Skin epidermis (tissue), 12 donors: ENCODE results near the gene NELFB.

Experiments used
- H3K27ac ChIP-seq, 21 experiments: fragments of 200-600 bp; sonication (generic) in 11 of 21; one replicate each; pipeline ENCODE4 v1.5.0; 2020; ENCODE audit warnings: mild to moderate bottlenecking in 3 of 21, inconsistent platforms in 2 of 21, moderate library complexity in 2 of 21
- H3K4me3 ChIP-seq, 7 experiments: fragments of 200-600 bp; sonication (generic) in 2 of 7; one replicate each; pipeline ENCODE4 v1.5.0; 2020; ENCODE audit warnings: inconsistent platforms in 2 of 7, mild to moderate bottlenecking in 2 of 7, moderate library complexity in 1 of 7

The NELFB gene

DNA sequence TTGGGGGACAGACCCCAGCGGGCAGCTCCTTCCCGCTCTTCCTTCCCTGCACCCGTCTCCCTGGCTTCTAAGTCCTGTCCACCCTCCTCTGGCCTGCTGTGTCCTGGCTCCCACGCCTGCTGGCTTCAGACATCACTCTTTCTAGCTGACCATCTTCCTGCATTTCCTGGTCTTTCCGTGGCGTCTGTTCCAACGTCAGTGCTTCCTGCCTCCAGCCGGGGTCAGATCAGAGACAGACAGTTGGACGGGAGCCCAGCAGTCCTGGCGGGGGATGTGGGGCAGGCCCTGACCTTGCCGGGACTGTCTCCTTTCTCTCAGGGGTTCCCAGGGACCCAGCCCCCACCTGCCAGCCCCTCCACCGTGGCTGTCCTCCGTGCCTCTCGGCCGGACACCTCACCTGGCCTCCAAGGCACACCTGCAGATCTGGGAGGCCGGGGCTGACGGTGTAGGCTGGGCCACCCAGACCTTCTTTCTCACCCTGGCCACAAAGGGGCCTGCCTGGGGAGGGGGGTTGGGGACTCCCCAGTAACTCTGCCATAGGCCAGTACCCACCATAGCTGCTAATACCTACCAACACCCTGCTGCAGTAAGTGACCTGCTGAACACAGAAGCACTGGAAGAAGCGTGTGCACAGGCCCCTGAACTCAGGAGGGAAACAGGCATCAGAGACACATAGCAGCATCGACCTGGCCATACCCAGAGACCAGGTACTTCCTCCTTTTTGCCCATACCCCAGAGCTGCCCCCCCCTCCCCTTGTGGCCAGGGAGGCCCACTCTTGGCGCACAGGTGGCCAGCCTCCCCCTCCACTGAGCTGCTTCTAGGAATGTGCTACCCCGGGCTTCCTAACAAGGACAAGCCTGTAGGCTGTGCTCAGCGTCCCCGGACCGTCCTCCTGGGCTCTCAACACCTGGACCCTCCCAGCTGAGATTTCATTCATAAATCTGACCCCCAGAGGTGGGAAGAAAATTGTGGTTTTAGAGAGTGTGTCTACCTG, 41.8 kb downstream of the NELFB start:
- H3K4me3 ChIP-seq: peak overlapping the region in 2 of 7 experiments; percentile 7 to 30
- peak overlapping the region in 14 of 21 experiments; percentile 2 to 80 (median 52) for H3K27ac ChIP-seq

DNA sequence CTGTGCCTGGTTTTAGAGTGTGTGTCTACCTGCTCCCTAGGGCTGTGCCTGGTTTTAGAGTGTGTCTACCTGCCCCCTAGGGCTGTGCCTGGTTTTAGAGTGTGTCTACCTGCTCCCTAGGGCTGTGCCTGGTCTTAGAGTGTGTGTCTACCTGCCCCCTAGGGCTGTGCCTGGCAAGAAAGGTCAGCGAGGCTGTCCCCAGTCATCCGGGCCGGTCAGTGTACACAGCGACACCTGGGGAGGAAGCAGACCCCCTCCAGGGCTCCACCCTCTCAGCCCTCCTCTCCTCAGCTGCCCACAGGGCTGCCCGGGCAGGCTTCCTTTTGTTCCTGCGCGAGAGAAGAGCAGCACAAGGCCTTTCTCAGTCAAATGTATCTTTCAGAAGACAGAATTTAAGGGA, 42.8 kb downstream of the NELFB start:
- Histone ChIP-seq H3K4me3 (no peak overlapping the region), H3K27ac (peak overlapping the region in 9 of 21 experiments; percentile 12 to 80 (median 51))

DNA sequence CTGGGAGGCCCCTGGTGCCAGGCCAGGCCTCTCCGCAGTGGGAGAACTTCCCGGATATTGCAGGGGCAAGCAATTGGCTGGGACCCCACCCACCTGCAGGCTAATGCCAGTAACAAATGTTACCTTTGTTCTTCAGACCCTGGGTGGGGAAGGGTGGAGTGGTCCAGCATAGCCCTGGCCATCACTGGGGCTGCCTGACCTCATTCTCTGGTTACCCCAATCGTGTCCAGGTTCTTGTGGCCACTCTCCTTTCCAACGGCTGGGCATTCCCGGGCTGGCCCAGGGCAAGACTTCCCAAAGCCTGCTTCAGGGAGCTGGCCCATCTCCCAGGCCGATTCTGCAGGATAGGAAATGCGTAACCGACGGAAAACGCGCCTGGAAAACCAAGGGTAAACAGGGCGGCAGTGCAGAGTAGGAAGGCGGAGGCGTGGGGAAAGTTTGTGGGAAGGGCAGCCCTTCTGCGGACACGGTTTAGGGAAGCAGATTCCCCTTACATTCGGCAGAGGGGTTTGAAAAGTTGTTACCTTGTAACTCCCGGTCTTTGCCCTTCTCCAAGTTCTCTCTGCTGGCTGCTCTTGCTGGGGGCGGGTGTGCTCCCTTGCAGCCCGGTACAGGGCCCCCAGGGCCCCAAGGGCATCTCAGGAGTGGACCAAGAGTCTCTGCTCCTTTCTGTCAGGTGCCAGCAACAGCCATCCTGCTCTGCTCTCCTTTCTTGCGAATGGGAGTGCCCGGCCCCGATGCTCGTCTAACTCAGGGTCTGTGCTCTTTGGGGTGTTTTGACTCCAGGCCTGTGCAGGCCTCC, 43.5 kb downstream of the NELFB start:
- peak overlapping the region in 6 of 7 experiments; percentile 9 to 60 (median 50) for H3K4me3 ChIP-seq

DNA sequence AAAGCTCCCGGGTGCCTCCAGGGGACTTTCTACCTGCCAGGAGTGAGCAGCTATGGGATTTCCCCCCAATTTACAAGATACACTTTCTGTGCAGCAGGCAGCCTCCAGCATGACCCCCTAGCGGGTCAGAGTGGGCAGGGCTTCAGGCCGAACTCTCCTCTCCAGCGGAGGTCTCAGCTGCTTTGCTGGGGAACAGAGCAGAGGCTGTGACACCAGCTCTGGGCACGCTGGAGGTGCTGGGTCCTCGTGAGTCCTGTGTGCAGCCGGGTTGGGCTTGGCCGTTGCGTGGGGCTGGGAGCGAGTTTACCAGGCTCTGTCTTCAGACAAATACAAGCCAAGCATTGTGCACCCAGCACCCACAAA, 44.1 kb downstream of the NELFB start:
- H3K27ac ChIP-seq: peak overlapping the region in 6 of 21 experiments; percentile 10 to 59 (median 36)
- peak overlapping the region in 6 of 7 experiments; percentile 9 to 60 (median 50) for H3K4me3 ChIP-seq

More for the DNA sequence above, 43.5 kb downstream of the NELFB start:
- peak overlapping the region in 10 of 21 experiments; percentile 10 to 80 (median 46) for H3K27ac ChIP-seq

DNA sequence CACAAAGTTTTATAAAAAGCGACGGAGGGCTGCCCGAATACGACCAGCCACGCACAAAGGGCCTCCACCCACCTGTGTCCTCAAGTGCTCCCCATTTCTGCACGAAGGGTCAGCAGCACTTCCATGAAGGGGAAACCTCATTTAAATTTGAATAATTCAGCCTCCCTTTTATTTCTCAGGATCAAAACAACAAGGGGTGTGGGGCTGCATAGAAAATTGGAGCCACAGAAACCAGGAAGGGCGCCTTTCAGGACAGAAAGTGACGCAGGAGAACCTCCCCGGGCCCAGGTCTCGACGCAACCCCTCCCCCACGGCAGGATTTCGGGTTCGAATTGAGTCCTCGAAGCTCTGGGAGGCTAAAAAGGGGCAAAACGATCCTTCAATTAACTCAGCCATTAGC, 44.8 kb downstream of the NELFB start:
- peak overlapping the region in 5 of 21 experiments; percentile 26 to 81 (median 59) for H3K27ac ChIP-seq
- H3K4me3 ChIP-seq: peak overlapping the region; percentile 41 to 60 (median 53)

DNA sequence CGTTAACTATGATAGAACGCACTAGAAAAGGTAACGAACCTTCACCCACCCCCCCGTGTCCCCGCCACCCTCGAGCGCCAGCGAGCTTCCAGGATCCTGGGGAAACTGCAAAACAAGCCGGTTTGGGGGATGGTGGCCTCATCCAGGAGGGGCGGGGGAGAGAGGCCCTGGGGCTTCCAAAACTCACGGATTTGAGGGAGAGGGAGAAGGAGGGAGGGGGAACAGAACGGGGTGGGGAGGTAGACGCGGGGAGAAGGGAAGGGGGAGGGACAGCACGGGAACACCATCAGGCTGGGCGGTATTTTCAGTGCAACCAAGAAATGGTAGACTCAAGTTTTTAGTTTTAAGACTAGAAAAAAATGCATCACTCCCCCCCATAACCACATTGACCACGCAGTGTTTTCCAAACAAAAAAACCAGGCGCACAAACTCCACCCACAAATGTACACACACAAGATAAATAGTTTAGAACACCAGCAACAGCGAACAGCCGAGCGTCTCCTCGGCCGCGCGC, 45.5 kb downstream of the NELFB start:
- H3K4me3 ChIP-seq: peak overlapping the region; percentile 41 to 60 (median 53)
- peak overlapping the region in 13 of 21 experiments; percentile 4 to 81 (median 59) for H3K27ac ChIP-seq

DNA sequence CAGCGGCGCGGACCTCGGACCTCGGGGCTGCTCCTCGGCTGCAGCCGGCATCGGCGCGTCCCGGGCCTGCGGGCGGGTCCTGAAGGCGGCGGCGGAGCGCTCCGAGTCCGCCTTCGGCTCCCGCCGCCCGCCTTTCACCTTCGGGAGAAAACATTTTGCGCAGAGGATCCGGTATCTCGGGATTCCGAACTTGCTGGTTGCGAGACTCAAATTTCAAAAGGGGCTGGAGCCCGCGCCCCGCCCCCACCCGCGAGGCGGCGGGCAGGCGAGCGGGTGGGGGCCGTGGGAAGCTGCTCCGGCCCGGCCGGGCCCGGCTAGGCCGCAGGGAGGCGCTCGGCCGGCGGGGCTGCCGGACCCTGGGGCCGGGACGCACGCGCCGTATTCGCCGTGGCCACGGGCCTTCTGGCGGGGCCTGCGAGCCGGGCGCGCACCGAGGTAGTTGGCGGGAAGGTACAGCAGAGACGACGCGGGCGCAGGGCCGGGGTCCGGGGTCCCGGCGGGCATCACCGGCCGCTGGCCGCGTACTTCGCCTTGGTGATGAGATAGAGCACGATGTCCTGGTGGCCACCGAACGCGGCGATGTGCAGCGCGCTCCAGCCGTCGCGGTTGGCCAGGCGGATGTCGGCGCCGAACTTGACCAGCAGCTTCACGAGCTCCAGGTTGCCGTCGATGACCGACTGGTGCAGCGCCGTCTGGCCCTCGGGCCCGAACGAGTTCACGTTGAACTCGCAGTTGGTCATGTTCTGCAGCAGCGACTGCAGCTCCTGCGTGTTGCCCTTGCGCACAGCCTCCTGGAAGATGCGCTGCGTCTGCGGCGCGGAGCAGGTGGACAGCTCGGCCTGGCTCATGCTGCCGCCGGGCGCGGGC, 46.2 kb downstream of the NELFB start:
- Histone ChIP-seq H3K27ac (peak overlapping the region in 17 of 21 experiments; percentile 6 to 81 (median 59)), H3K4me3 (peak overlapping the region; percentile 41 to 60 (median 53))

DNA sequence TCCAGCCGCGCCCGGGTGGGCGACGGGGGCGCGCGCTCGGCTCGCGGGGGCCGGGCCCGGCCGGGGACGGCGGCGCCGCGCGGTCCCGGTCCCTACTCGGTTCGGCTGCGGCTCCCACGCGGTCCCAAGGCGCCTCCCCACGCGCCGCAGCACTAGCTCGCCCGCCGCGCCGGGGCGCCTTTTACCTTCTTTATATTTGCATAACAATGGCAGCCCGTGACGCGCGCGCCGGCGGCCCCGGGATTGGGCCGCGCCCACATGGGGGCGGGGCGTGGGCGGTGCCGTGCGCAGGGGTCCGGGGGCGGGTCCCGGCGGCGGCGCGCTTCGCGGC, 47.0 kb downstream of the NELFB start, which contains the start of gene NRARP:
NRARP (minus strand) TSS at position 154 of the 331 bp plus-strand sequence. CDS start 343 bp downstream, outside the sequence.
- peak within 1 kb of the TSS; percentile 41 to 60 (median 53) for H3K4me3 ChIP-seq
- H3K27ac ChIP-seq: peak within 1 kb of the TSS; percentile 57 to 93 (median 86)

DNA sequence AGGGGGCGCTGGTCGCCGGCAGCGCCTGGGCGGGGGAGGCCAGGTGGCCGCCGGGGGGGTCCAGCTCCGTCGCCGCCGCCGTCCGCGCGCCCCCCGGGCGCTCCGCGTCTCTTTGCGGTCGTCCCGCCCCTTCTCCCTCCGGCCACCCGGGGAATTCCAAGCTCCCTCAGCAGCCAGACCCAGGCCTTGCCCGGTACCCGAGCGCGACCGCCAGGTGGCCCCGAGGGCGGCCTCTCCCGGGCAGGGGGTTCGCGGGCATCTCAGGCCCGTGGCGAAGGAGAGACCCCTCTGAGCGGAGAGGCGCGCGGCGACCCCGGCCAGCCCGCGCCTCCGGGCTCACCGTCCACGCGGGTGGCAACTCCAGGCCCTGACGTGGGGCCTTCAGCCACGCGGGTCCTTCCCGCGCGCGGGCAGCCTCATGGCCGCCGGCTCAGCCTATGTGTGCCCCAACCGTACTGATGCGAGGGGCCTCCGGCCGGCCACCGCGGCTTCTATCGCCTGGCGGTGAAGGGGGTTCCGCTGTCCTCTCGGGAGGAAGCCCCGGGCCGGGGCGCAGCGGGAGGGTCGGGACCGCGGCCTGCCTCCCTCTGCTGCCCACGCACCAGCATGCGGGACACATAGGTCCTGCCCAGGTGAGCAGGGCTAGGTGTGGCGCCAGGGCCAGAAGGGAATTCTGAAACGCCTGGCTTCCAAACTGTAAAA, 47.5 kb downstream of the NELFB start:
- H3K4me3 ChIP-seq: peak overlapping the region; percentile 36 to 52 (median 44)
- H3K27ac ChIP-seq: peak overlapping the region; percentile 57 to 93 (median 86)

DNA sequence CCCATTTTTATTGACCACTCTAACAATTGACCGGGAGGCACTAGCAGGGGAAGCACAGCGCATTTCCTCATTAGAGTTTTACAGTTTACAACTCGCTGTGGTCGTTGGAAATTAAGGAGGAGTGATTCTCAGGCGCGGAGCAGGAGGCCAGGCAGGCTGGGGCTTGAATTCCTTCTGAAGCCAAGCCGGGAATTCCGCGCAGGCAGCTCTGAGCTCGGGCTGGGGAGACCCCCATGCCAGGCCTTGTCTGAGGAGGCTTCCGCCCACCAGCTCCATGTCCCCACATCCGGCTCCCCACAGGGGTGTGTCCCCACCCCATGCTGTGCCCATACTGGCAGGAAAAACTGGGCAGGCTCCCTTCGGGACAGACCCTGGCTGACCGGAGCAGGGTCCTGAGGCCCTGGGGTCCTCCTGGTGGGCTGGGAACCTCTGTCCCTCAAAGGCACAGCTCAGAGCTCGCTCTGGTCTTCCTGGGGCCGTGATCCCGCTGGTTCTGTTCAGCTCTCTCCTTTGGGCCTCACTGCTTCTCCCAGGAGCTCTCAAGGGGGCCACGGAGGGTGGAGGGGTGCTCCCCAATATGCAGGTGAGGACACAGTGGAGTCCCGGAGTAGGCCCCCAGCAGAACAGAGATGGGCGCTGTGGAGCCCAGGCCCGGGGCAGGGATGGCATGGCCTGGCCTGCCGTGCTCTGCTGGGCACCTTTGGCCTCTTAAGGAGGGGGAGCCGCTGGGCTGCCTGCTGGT, 48.2 kb downstream of the NELFB start:
- Histone ChIP-seq H3K27ac (peak overlapping the region in 20 of 21 experiments; percentile 57 to 93 (median 86)), H3K4me3 (peak overlapping the region in 6 of 7 experiments; percentile 36 to 52 (median 42))

DNA sequence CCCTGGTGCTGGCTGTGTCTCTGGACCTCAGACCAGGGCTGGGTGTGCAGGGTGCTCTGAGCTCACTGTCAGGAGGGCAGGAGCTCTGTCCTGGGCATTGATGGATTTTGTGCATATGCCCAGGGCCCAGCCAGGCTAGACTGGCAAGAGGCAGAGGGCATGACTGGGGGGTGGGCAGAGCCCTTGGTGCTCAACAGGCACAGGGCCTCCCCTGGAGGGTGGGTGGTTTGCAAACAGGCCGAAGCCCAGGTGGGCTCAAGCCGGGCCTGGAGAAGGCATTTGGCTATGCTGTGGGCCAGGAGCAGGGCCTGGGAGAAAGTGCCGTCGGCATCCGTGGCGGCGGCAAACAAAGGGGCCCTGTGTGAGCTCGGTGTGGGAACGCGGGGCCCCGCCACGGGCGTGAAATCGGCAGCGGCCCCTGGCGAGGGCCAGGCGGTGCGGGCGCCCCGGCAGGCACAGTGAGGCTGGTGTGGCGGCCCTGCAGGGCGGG, 48.8 kb downstream of the NELFB start:
- no peak overlapping the region for H3K4me3 ChIP-seq

DNA sequence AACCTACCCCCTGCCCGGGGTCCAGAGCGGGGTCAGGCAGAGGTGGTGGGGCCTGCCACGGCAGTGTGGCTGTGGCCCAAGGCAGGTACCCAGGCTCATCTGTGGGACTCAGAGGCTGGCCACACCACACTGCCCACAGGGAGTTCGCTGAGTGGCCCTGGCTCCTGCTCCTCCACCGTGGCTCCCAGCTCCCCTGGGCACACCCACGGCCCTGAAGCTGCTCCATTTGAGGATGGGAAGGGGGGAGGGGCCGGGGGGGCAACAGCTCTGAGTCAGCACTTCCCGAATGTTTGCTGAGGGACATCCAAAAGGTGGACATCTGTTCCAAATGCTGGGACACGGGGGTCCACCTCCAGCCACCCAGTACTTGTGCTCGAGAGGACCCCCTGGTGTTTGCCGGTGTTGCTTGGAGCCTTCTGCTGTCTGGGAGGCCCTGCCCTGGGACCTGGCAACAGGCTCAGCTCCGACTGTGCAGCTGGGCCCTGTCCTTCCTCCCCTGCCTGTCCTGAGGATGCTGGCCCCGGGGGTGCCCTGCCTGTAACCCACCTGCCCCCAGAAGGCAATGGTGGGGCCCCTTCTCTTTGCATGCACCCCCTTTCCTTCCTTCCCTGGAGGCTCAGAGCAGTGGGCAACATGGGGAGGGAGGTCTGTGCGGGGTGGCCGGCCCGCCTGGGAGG, 49.4 kb downstream of the NELFB start:
- peak overlapping the region in 1 of 7 experiments; percentile 18 for H3K4me3 ChIP-seq
- peak overlapping the region in 20 of 21 experiments; percentile 2 to 93 (median 84) for H3K27ac ChIP-seq

More for the DNA sequence above, 48.8 kb downstream of the NELFB start:
- H3K27ac ChIP-seq: peak overlapping the region in 18 of 21 experiments; percentile 57 to 93 (median 87)

DNA sequence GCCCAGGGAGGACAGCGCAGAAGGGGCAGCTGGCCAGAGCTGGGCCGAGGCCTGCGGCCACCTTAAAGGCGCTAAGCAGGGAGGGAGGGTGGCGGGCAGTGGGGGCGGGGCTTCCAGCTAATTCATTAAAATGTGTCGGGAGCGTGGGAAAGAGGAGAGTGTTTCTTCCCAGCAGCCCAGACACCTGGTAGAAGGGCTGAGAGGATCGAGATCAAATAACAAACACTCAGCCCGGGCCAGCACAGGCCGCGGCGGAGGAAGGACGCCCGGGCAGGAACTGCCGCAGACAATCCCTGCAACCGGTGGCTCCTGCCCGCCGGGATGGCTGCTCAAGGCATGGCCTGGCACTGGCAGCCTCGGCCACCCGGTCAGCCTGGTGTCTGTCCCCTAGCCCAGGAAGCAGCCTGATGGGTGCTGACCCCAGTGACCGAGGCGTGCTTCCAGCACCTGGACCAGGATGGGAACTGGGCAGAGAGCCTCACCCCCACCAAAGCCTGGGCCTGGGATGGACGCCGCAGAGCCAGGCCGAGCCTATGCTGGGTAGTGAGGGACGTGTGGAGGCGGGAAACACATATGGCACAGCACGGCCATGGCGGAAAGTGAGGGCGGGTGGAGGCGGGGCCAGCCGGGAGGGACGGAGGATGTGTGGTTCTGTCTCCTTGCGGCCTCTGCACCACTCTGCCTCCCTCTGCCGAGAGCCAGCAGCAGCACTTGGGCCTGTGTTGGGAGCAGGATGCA, 50.1 kb downstream of the NELFB start:
- Histone ChIP-seq H3K4me3 (peak overlapping the region in 4 of 7 experiments; percentile 2 to 18 (median 11)), H3K27ac (peak overlapping the region; percentile 19 to 93 (median 79))

DNA sequence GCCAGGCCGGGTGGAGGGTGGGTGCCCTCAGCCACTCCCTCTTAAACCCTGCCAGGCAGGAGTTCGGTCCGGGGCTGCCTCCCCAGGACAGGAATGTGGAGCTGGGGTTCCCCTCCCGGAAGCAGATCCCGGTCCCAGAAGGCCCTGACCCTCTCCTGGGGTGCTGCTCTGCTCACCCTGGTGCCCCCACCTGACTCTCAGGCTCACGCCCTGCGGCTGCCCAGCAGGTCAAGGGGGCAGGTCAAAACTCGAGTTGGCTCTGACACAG, 50.6 kb downstream of the NELFB start:
- Histone ChIP-seq H3K27ac (peak overlapping the region; percentile 19 to 93 (median 79)), H3K4me3 (peak overlapping the region in 3 of 7 experiments; percentile 2 to 13 (median 8))

DNA sequence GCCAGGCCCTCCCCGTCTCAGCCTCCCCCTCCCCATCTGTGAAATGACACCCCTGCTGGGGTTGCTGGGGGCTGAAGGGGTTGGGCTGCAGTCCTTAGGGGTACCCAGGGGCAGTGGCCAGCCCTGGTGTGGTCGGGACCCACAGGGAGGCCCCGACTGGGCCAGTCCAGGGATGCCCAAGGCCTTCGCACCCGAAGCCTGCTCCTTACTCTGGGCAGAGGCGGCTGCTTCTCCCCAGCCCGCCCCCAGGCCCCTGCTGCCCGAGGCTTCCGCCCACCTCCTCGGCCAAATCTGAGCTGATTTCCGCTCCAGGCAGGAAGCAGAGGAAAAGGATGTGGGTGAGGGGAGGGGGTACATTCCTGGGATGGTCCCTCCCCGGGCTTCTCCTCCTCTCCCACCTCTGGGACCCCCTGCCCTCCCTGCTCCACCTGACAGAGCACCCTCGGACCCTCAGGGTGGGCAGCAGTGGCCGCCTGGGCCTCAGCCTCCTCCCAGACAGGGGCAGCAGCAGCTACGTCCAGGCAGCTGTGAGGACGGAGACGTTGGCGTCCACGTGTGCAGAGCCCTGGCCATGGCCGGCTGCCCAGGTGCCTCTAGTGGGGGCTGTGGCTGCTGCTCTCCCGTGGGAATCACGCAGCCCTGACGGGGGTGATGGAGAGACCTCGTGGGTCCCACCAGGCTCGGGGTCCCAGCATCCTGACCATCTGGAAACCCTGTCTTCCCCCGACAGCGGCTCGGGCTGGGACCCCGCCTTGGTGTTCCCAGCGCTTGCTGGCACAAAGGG, 51.1 kb downstream of the NELFB start:
- Histone ChIP-seq H3K4me3 (peak overlapping the region in 2 of 7 experiments; percentile 8 to 13), H3K27ac (peak overlapping the region; percentile 19 to 93 (median 79))
